Measurements from ENCODE around the gene BTAF1.

The BTAF1 gene

GRCh38 chr10:91992031-91992430, 68.5 kb downstream of the BTAF1 start:
- DNase-seq (ENCODE audit: low spot score), result no peak
- TF ChIP-seq CTCF (IDR thresholded peaks at IDR 0.05; ENCODE audit: extremely low read depth, insufficient read depth, missing control alignments), result no peak
- in situ Hi-C loops (cut with MboI; ENCODE audit: low pct_unique_long_range_greater_than_20kb, low sequenced_read_pairs, unreplicated experiment), result no loop called here

- in situ Hi-C loops (cut with MboI; ENCODE audit: low pct_unique_long_range_greater_than_20kb, low sequenced_read_pairs, unreplicated experiment), result no loop called here
- no peak for DNase-seq (ENCODE audit: low spot score)
- no peak for TF ChIP-seq CTCF (IDR thresholded peaks at IDR 0.05; ENCODE audit: extremely low read depth, insufficient read depth, missing control alignments)
Observed at GRCh38 chr10:91996266-91996665, 72.7 kb downstream of the BTAF1 start.

- no peak for TF ChIP-seq CTCF (IDR thresholded peaks at IDR 0.05; ENCODE audit: extremely low read depth, insufficient read depth, missing control alignments)
- in situ Hi-C loops (cut with MboI; ENCODE audit: low pct_unique_long_range_greater_than_20kb, low sequenced_read_pairs, unreplicated experiment), result no loop called here
- DNase-seq (ENCODE audit: low spot score), result no peak
Observed at GRCh38 chr10:92001581-92001980, 78.0 kb downstream of the BTAF1 start.

GRCh38 chr10:92001995-92002394, 78.4 kb downstream of the BTAF1 start:
- DNase-seq (ENCODE audit: low spot score), result no peak
- in situ Hi-C loops (cut with MboI; ENCODE audit: low pct_unique_long_range_greater_than_20kb, low sequenced_read_pairs, unreplicated experiment), result no loop called here
- TF ChIP-seq CTCF (IDR thresholded peaks at IDR 0.05; ENCODE audit: extremely low read depth, insufficient read depth, missing control alignments), result no peak

- no peak for DNase-seq (ENCODE audit: low spot score)
- no peak for TF ChIP-seq CTCF (IDR thresholded peaks at IDR 0.05; ENCODE audit: extremely low read depth, insufficient read depth, missing control alignments)
- in situ Hi-C loops (cut with MboI; ENCODE audit: low pct_unique_long_range_greater_than_20kb, low sequenced_read_pairs, unreplicated experiment), result no loop called here
Observed at GRCh38 chr10:92003258-92003657, 79.7 kb downstream of the BTAF1 start.

- no peak for TF ChIP-seq CTCF (IDR thresholded peaks at IDR 0.05; ENCODE audit: extremely low read depth, insufficient read depth, missing control alignments)
- no peak for DNase-seq (ENCODE audit: low spot score)
- in situ Hi-C loops (cut with MboI; ENCODE audit: low pct_unique_long_range_greater_than_20kb, low sequenced_read_pairs, unreplicated experiment), result no loop called here
Observed at GRCh38 chr10:92005978-92006377, 82.4 kb downstream of the BTAF1 start.

- no peak for DNase-seq (ENCODE audit: low spot score)
- in situ Hi-C loops (cut with MboI; ENCODE audit: low pct_unique_long_range_greater_than_20kb, low sequenced_read_pairs, unreplicated experiment), result no loop called here
- no peak for TF ChIP-seq CTCF (IDR thresholded peaks at IDR 0.05; ENCODE audit: extremely low read depth, insufficient read depth, missing control alignments)
Observed at GRCh38 chr10:92009445-92009844, 85.9 kb downstream of the BTAF1 start.
